ENCODE data around the gene COLGALT1. TPM values are rescaled to one million over a fixed set of nuclear protein-coding genes. Genes with fewer than 3 reads are reported as not detected.

Gene COLGALT1
- total and polyA plus RNA-seq, 9 of the 15 experiments (the other 6 are each of a cell fraction or from before 2014, with no cell fraction given), result 4.9 to 119 (median 82.6) TPM

DNA sequence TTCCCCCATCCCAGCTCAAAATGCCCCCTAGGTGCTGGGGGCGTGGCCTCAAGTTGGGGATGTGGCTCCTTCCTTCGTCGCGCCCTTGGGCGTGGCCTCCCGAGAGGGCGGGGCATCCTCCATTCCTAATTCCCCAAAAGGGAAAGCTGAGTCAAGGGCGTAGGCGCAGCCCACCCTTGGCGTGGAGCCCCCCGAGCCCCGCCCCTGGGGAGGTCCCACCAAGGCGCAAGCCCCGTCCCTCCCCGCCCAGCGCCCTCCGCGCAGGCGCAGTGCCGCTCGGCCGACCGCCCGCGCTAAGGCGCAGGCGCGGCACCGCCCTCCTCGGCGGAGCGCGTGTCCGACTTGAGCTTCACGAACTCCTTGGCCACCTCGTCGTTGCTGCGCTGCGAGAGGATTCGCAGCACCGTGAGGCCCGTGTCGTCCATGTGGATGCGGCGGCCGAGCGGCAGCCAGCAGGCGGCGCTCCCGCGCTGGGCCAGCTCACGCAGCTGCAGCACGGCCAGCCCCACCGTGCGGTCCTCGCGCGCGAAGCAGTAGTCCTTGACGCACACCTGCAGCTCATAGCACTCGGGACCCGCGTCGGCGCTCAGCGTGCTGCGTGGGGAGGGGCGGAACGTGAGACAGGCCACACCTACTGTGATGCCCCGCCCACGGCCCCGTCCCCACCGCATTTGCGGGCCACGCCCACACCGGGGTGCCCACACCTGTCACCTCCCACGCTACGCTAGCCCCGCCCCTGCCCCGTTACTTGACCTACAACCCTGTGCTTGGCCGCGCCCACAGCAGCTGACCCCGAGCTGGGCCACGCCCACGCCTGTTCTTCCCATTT is 50.5 kb downstream of the COLGALT1 start (continued):
- TF ChIP-seq, protein P1, sequence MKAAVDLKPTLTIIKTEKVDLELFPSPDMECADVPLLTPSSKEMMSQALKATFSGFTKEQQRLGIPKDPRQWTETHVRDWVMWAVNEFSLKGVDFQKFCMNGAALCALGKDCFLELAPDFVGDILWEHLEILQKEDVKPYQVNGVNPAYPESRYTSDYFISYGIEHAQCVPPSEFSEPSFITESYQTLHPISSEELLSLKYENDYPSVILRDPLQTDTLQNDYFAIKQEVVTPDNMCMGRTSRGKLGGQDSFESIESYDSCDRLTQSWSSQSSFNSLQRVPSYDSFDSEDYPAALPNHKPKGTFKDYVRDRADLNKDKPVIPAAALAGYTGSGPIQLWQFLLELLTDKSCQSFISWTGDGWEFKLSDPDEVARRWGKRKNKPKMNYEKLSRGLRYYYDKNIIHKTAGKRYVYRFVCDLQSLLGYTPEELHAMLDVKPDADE (conservative IDR thresholded peaks at IDR 0.05; ENCODE audit: control insufficient read depth, low read depth, low read length), result no peak; the same call in 1 of the 2 replicates
- TF ChIP-seq, protein P2, sequence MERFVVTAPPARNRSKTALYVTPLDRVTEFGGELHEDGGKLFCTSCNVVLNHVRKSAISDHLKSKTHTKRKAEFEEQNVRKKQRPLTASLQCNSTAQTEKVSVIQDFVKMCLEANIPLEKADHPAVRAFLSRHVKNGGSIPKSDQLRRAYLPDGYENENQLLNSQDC (CRISPR knock-in tag; IDR thresholded peaks at IDR 0.05), result no peak
- TF ChIP-seq CEBPG (CRISPR knock-in tag; IDR thresholded peaks at IDR 0.05), result peak; percentile 66; the same call in 1 of the 2 replicates
- no peak for TF ChIP-seq CEBPG (tag; conservative IDR thresholded peaks at IDR 0.05 in 1 of 2, IDR thresholded peaks at IDR 0.05 in 1 of 2)
- no peak for TF ChIP-seq BMI1 (IDR thresholded peaks at IDR 0.05; ENCODE audit: low read length)
- TF ChIP-seq, protein P3, sequence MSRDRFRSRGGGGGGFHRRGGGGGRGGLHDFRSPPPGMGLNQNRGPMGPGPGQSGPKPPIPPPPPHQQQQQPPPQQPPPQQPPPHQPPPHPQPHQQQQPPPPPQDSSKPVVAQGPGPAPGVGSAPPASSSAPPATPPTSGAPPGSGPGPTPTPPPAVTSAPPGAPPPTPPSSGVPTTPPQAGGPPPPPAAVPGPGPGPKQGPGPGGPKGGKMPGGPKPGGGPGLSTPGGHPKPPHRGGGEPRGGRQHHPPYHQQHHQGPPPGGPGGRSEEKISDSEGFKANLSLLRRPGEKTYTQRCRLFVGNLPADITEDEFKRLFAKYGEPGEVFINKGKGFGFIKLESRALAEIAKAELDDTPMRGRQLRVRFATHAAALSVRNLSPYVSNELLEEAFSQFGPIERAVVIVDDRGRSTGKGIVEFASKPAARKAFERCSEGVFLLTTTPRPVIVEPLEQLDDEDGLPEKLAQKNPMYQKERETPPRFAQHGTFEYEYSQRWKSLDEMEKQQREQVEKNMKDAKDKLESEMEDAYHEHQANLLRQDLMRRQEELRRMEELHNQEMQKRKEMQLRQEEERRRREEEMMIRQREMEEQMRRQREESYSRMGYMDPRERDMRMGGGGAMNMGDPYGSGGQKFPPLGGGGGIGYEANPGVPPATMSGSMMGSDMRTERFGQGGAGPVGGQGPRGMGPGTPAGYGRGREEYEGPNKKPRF (IDR thresholded peaks at IDR 0.05; ENCODE audit: low read depth, low read length), result no peak
- TF ChIP-seq POLR2A (conservative IDR thresholded peaks at IDR 0.05), result peak; percentile 82
- TF ChIP-seq SMC3 (conservative IDR thresholded peaks at IDR 0.05; ENCODE audit: insufficient read depth, low read depth, low read length), result peak; percentile 79
- TF ChIP-seq CSDE1 (IDR thresholded peaks at IDR 0.05), result no peak
- peak; percentile 98 for TF ChIP-seq MYC (IDR thresholded peaks at IDR 0.05; ENCODE audit: low read depth, low read length)
- TF ChIP-seq MYC (CRISPR knock-in tag; IDR thresholded peaks at IDR 0.05; ENCODE audit: borderline replicate concordance, low read depth), result no peak
- no peak for TF ChIP-seq NBN (IDR thresholded peaks at IDR 0.05; ENCODE audit: low read depth)
- no peak for TF ChIP-seq ZNF239 (CRISPR knock-in tag; IDR thresholded peaks at IDR 0.05)
- TF ChIP-seq, protein P4, sequence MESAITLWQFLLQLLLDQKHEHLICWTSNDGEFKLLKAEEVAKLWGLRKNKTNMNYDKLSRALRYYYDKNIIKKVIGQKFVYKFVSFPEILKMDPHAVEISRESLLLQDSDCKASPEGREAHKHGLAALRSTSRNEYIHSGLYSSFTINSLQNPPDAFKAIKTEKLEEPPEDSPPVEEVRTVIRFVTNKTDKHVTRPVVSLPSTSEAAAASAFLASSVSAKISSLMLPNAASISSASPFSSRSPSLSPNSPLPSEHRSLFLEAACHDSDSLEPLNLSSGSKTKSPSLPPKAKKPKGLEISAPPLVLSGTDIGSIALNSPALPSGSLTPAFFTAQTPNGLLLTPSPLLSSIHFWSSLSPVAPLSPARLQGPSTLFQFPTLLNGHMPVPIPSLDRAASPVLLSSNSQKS (CRISPR knock-in tag; IDR thresholded peaks at IDR 0.05), result no peak
- no peak for TF ChIP-seq NFXL1 (CRISPR knock-in tag; IDR thresholded peaks at IDR 0.05)
- TF ChIP-seq ILF3 (IDR thresholded peaks at IDR 0.05; ENCODE audit: borderline replicate concordance), result no peak
- TF ChIP-seq HEY1 (CRISPR knock-in tag; IDR thresholded peaks at IDR 0.05; ENCODE audit: borderline replicate concordance), result no peak
- no peak for TF ChIP-seq PHB (CRISPR knock-in tag; IDR thresholded peaks at IDR 0.05)
- no peak for TF ChIP-seq THRAP3 (IDR thresholded peaks at IDR 0.05; ENCODE audit: borderline replicate concordance)
- peak; percentile 28; the same call in 1 of the 2 replicates for TF ChIP-seq ARID1B (IDR thresholded peaks at IDR 0.05)

All from K562 (cell line).